EL (cell line): Measurements from ENCODE around the gene FAM120C.

Source experiments
- DNase-seq: peaks from one replicate; pipeline ENCODE4 v3.0.0-alpha.2; 2016

FAM120C gene, protein sequence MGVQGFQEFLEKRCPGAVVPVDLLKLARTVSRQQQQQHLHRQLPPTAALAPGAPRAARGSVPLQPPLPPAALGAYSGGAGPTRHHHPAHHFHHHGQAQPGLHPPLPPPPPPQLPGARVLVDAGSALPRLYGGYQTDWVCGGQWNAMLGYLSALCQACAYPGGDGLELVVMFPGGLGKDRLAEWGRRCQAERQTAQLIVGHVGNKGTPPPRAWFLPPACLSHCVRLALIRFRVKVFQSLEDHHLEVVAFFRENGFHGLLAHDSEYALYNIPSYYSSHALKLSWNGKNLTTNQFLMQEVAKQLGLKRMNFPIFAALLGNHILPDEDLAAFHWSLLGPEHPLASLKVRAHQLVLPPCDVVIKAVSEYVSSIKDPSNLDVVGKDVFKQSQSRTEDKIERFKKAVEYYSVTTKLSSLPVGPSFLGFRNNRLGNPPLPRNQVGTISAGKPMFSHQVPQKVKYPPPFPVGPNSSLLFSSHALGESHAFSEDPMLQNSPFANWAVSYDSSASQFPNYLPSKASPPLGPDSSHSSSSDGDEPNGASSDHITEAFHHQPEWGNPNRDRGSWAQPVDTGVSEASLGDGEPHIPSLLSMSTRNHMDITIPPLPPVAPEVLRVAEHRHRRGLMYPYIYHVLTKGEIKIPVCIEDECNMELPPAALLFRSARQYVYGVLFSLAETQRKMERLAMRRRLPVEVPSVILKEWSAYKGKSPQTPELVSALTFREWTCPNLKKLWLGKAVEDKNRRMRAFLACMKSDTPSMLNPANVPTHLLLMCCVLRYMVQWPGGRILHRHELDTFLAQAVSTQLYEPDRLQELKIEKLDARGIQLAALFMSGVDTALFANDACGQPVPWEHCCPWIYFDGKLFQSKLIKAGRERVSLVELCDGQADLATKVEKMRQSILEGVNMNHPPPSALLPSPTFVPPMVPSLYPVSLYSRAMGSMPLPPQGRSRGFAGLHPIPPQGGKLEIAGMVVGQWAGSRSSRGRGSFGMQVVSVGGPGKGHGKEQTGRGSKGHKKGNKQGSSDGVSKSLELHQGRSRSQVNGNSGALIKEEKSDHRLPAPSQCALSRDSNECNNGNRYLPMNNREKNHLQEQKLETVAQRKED

DNA sequence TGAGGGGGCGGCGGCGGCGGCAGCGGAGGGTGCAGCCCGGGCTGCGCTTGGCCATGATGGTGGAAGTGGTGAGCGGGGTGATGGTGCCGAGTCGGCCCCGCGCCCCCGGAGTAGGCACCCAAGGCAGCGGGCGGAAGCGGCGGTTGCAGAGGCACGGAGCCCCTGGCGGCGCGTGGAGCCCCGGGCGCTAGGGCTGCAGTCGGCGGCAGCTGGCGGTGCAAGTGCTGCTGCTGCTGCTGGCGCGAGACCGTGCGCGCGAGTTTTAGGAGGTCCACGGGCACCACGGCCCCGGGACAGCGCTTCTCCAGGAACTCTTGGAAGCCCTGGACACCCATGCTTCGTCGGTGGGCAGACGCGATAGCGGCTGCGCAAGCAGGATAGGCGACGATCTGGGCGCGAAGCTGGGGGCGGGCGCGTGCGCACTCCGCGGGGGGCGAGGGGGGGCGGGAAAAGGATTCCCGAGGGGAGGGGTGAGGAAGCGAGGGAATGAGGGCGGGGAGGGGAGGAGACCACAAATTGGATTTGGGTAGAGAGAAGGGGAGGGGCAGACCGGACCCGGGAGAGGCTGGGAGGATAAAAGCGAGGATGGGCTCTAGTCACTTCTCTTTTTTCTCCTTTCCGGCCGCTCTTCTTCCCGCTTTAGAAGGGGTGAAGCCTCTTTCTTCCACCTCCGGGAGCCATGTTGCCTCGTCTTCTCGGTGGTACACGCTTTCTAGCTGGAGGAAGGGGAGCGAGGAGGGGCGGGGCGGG, at the start of gene FAM120C:
FAM120C (minus strand) TSS at position 391 of the 750 bp plus-strand sequence; CDS start at position 335, 56 bp downstream.
- peak; percentile 76 for DNase-seq

GRCh38 chrX:54230435-54231148, 47.5 kb upstream of the FAM120C start:
- no peak for DNase-seq

GRCh38 chrX:54223581-54223980, 40.5 kb upstream of the FAM120C start:
- DNase-seq: no peak

DNA sequence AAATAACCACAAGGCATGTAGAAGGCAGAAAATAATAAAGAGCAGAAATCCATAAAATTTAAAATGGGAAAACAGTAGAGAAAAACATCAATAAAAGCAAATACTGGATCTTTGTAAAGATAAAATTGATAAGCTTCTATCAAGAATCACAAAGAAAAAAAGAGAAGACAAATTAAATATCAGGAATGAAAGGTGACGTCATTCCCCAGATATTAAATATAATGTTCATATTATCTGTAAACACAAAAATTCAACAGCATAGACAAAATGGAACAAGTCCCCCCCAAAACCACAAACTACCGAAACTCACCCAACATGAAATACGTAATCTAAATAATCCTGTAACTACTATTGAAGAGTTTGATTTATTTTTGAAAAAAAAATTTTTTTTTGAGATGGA, 30.5 kb upstream of the FAM120C start:
- DNase-seq: no peak

- DNase-seq: peak; percentile 1
Measured at GRCh38 chrX:54208531-54208930, 25.5 kb upstream of the FAM120C start.

- no peak for DNase-seq
Measured at GRCh38 chrX:54198262-54198661, 15.2 kb upstream of the FAM120C start.

DNA sequence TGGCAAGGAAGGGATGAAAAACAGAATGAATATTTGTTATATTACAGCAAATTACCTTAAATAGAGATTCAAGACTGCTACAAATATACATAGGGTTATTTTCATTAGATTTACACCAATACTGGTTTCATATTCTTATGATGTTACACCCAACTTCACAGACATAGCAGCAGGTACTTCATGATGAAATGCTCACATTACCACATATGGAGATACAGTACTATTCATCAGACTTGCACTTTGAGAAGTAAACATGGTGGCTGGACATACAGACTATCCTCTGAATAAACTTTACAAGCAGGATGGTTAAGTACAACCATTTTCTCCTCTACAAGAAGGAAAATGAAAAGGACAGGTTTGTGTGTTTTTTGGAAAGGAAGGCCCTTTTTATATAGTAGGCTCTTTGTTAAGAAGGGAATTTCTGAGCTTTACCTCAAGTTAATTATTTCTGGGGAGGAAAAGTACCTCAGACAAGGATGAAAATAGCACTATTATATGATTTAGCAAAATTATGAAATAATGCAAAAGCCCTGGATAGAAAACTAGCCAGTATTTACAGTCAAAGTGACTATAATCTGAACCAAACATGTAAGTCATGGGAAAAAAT, 12.0 kb upstream of the FAM120C start:
- DNase-seq: no peak

- no peak for DNase-seq
Measured at GRCh38 chrX:54193085-54193821, 10.2 kb upstream of the FAM120C start.

- no peak for DNase-seq
Measured at GRCh38 chrX:54184474-54184873, 1.4 kb upstream of the FAM120C start.

- DNase-seq: peak; percentile 48
Measured at GRCh38 chrX:54182194-54182863, 725 bp downstream of the FAM120C start.

- DNase-seq: peak; percentile 14
Measured at GRCh38 chrX:54181202-54181953, 1.7 kb downstream of the FAM120C start.

GRCh38 chrX:54180403-54180802, 2.7 kb downstream of the FAM120C start:
- DNase-seq: peak; percentile 47

GRCh38 chrX:54178100-54178940, 4.7 kb downstream of the FAM120C start:
- DNase-seq: peak; percentile 71

- no peak for DNase-seq
Measured at GRCh38 chrX:54177306-54177705, 5.7 kb downstream of the FAM120C start.

DNA sequence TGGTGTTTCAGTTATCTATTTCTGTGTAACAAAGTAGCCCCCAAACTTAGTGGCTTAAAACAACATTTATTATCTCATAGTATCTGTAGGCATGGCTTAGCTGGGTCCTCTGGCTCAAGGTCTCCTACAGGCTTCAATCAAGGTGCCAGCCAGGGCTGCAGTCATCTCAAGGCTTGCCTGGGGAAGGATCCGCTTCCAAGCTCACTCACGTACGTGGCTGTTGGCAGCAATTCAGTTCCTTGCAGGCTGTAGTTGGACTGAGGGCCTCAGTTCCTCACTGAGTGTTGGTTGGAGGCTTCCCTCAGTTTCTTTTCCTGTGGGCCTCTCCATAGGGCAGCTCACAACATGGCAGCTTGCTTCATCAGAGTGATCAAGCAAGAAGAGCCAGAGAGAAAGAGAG, 9.3 kb downstream of the FAM120C start:
- no peak for DNase-seq

GRCh38 chrX:54172455-54172854, 10.6 kb downstream of the FAM120C start:
- no peak for DNase-seq

DNA sequence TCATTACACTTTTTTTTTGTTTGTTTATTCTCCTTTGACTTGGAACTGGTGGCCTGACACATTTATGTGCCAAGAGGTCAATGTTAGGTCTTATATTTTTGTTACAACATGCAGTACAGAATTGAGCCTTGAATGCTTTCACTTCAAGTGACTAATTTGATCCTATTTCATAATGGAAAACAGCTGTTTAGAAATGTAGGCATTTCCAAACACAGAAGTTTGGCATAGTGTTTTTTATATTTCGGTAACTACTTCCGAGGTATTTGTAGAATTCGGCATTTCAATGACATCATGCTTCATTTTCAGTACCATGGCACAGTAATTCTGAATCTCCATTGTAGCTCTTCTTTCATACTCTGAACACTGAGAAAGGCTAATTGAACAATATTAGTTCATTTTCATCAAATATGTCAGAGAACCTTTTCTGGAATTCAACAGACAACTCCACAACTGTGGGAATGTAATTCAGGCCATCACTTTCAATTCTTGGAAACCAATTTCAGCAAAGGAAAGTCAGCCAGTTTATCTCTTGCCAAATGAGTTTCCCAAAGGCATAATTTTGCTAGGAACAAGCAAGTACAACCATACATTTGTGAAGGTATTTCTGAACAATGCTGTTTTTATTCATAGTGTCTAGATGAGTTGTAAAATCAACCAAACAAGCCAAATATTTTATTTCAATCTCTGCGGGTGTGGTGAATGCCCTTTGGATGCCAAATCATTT, 11.4 kb downstream of the FAM120C start:
- DNase-seq: peak; percentile 20

GRCh38 chrX:54171091-54171490, 12.0 kb downstream of the FAM120C start:
- no peak for DNase-seq
